Epithelial cell of esophagus (primary cell): Measurements from ENCODE around the gene APC2.

ENCODE experiments used
- DNase-seq: peaks from one replicate; pipeline ENCODE4 v3.0.0; 2010; ENCODE audit warnings: low read depth
- H3K4me3 ChIP-seq: 2 replicates; pipeline ENCODE4 v1.5.1; 2011; ENCODE audit warnings: mild to moderate bottlenecking, low read length, control low read depth
- TF ChIP-seq, protein P1 (sequence below): IDR thresholded peaks from 2 replicates; pipeline ENCODE4 v1.5.1; 2011; ENCODE audit warnings: low read depth, mild to moderate bottlenecking, low read length, control low read depth, inconsistent platforms; ENCODE audit not compliant: insufficient read depth; ENCODE audit errors: missing control alignments

The APC2 gene

DNA sequence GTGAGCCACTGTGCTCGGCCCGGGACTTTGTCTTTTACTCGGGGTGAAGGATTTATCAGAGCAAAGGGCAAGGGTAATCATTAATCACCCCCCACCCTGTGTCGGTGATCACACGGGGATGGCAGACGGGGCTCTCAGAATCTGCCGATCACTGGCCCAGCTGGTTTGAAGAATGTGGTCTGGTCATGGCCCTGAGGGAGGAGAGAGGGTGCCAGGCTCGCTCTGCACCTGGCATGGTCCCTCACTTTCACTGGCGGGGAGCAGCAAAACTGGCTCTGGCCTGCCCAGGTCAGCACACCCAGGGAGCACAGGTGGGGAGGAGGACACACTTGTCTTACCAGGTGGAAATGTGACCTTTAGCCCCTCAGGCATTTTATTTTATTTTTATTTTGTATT is 51.3 kb downstream of the APC2 start:
- no peak for DNase-seq
- H3K4me3 ChIP-seq, result no peak overlapping the region
- TF ChIP-seq, protein P1, sequence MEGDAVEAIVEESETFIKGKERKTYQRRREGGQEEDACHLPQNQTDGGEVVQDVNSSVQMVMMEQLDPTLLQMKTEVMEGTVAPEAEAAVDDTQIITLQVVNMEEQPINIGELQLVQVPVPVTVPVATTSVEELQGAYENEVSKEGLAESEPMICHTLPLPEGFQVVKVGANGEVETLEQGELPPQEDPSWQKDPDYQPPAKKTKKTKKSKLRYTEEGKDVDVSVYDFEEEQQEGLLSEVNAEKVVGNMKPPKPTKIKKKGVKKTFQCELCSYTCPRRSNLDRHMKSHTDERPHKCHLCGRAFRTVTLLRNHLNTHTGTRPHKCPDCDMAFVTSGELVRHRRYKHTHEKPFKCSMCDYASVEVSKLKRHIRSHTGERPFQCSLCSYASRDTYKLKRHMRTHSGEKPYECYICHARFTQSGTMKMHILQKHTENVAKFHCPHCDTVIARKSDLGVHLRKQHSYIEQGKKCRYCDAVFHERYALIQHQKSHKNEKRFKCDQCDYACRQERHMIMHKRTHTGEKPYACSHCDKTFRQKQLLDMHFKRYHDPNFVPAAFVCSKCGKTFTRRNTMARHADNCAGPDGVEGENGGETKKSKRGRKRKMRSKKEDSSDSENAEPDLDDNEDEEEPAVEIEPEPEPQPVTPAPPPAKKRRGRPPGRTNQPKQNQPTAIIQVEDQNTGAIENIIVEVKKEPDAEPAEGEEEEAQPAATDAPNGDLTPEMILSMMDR, result no peak

DNA sequence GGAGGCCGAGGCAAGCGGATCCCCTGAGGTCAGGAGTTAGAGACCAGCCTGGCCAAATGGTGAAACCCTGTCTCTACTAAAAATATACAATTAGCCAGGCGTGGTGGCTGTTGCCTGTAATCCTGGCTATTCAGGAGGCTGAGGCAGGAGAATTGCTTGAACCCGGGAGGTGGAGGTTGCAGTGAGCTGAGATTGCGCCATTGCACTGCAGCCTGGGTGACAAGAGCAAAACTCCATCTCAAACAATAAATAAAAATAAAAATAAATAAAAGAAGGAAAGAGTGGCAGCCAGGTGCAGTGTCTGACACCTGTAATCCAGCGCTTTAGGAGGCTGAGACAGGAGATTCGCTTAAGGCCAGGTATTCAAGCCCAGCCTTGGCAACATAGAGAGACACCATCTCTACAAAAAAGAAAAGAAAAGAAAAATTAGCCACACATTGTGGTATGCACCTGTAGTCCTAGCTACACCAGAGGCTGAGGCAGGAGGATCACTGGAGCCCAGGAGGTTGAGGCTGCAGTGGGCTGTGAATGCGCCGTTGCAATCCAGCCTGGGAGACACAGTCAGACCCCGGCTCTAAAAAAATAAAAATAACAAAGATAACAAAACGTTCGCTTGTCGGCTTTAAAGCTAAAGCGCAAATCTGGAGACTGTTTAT is 52.6 kb downstream of the APC2 start:
- DNase-seq, result no peak
- TF ChIP-seq, protein P1, result no peak
- H3K4me3 ChIP-seq, result peak overlapping the region; percentile 33

DNA sequence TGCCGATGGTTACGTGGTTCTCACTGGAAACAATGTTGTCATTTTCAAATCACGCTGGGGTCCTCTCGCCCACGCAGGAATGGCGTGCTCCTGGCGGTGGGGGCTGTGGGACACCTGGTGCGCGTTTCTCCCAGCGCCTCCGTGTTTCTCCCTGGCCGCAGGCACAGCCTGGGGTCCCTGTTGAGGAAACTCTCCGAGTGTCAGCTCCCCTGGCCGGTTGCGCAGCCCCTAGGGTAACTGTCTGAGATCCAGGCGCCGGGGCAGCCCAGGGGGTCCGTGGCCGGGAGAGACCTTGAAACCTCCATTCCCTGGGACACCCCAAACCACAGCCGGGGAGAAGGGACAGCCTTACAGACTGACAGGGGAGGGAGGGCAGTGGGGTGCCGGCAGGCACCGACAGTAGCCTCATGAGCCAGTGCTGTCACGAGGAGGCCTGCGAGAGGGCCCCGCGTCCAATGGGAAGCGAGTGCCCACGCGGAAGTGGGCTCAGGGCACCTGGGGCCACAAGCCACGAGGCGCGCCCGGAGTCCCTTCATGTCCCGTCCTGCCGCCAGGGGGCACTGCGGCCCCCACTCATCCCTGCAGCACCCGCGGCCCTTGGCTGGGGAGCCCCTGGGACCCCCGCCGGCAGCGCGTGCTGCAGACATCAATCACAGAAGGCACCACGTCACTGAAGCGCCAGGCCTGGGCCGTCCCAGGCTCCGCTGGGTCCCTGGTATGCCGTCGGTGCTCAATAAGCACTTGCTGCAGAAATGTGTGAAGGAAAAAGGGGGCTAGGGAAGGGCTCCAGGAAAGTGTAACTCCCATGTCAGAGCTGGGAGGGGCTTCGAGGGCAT is 53.4 kb downstream of the APC2 start:
- DNase-seq, result peak; percentile 38
- H3K4me3 ChIP-seq, result peak overlapping the region; percentile 33
- TF ChIP-seq, protein P1, result peak; percentile 62

DNA sequence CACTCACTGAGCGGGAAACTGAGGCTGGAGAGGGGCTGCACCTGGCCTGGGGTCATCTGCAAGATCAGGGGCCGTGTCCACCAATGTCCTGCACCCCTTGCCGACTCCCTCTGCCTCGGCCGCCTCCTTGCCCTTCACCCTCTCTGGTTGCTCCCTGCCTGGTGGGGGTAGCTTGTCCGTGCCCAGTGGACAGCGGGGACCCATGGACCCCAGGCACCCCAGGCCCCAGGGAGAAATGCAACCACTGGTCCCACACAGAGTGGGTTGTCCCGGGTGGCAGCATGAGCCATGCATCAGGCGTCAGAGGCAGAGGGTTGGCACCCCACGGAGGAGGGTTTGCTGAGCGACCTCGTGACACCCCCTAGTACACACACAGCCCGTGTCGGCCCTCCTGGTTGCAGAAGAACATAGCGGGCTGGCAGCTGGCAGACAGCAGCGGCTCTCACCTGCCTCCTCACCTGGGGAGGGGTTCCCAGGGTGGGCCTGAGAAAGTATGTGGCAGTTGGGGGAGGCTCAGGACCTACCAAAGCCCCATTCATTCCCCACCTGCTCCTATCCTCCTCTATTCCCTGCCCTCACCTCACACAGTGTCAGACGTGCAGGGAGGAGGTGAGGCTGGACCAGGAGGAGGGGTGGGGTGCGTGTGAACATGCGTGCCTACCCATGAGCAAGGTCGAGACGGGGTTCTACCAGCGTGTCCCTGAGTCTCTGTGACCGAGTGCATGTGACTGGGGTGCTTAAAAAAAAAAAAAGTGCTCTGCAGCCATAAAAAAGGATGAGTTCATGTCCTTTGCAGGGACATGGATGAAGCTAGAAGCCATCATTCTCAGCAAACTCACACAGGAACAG is 54.2 kb downstream of the APC2 start:
- no peak overlapping the region for H3K4me3 ChIP-seq
- TF ChIP-seq, protein P1, result no peak
- no peak for DNase-seq

DNA sequence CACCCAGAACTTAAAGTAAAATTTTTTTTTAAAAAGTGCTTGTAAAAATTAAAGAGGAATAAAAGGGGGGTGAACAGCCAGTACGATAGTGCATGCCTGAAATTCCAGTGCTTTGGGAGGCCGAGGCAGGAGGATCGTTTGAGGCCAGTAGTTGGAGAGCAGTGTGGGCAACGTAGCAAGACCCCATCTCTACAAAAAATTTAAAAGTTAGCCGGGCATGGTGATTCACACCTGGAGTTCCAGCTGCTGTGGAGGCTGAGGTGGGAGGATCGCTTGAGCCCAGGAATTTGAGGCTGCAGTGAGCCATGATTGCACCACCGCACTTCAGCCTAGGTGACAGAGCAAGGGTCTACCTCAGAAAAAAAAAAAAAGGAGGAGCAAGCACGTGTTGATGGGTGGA is 55.1 kb downstream of the APC2 start:
- H3K4me3 ChIP-seq, result no peak overlapping the region
- TF ChIP-seq, protein P1, result no peak
- no peak for DNase-seq

DNA sequence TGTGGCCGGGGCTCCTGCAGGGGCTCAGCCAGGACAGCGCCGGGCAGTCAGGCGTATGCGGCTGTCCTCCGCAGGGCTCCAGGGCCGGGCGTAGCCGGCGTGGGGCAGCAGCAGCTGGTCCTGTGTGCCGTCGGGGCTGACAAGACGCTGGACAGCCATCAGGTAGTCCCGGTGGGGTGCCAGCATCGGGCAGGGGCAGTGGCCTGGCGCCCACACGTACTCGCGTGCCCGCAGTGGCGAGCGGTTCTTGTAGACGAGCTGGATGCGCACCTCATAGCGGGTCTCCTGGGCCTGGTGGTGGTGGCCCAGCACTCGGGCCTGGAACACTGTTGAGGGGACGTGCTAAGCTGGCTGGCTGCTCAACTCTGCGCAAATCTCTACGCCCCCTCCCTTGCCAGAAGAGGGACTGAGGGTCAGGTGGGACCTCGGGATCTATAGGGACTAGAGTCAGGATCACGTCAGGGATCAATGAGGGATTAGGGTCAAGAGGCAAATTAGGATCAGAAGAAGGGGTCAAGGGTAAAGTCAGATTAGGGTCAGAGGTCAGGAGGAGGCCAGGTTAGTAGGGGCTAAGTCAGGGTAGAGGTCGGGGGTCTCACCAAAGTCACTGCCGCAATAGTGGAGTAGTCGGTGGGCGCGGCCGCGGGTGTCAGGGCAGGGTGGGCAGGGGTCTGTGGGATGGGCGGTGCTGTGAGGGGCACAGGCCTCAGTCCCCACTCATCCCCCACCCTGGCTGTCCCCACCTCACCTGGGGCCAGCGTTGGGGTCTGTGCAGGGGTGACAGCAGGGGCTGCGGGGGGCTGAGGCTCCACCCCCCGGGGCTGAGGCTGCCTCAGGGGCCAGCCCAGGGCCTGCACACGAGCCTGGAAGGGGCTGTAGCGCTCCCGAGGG is 56.3 kb downstream of the APC2 start:
- no peak for DNase-seq
- no peak overlapping the region for H3K4me3 ChIP-seq
- TF ChIP-seq, protein P1, result no peak
